Activated T-cell treated with anti-CD3 and anti-CD28 coated beads for 1 hour (primary cell): ENCODE data around the gene TIMM23.
"Not testable (repeated sequence)": the region's sequence is repeated elsewhere in the genome, so short reads cannot be mapped to it uniquely, and the experiment has no call there.

Experiments used
- DNase-seq: peaks from one replicate; pipeline ENCODE4 v3.0.0-alpha.2; 2020; ENCODE audit warnings: low read depth

The TIMM23 gene

GRCh38 chr10:46024948-46025347 is 52.7 kb downstream of the TIMM23 start:
- DNase-seq, result no peak

GRCh38 chr10:46025406-46025805 is 53.1 kb downstream of the TIMM23 start:
- no peak for DNase-seq

- no peak for DNase-seq
These were observed 53.8 kb downstream of the TIMM23 start for GRCh38 chr10:46026106-46026505.

- DNase-seq, result no peak
These were observed 56.5 kb downstream of the TIMM23 start for GRCh38 chr10:46028584-46029460.

- DNase-seq, result no peak
These were observed 57.3 kb downstream of the TIMM23 start for GRCh38 chr10:46029461-46030030.

GRCh38 chr10:46030091-46030937 is 58.0 kb downstream of the TIMM23 start, which contains the start of gene NCOA4:
NCOA4 (minus strand) TSS chr10:46030623; CDS start chr10:46016680, 13,943 bp downstream.
- peak; percentile 94 for DNase-seq

- no peak for DNase-seq
These were observed 59.6 kb downstream of the TIMM23 start for GRCh38 chr10:46031648-46032532.

- DNase-seq, result no peak
These were observed 61.3 kb downstream of the TIMM23 start for GRCh38 chr10:46033602-46034011.

- DNase-seq, result no peak
These were observed 63.9 kb downstream of the TIMM23 start for GRCh38 chr10:46035923-46036849.

- no peak for DNase-seq
These were observed 65.0 kb downstream of the TIMM23 start for GRCh38 chr10:46037107-46037825.

GRCh38 chr10:46040004-46040403 is 67.7 kb downstream of the TIMM23 start:
- DNase-seq, result no peak

GRCh38 chr10:46042527-46042926 is 70.2 kb downstream of the TIMM23 start:
- DNase-seq, result no peak

- no peak for DNase-seq
These were observed 74.0 kb downstream of the TIMM23 start, which contains the start of gene MSMB for GRCh38 chr10:46046261-46046660. MSMB (minus strand) TSS chr10:46046269; CDS start chr10:46046237, 32 bp downstream.

GRCh38 chr10:46048152-46048551 is 75.9 kb downstream of the TIMM23 start:
- no peak for DNase-seq

GRCh38 chr10:46049497-46049831 is 77.2 kb downstream of the TIMM23 start:
- DNase-seq, result not testable (repeated sequence)

- no peak for DNase-seq
These were observed 78.8 kb downstream of the TIMM23 start for GRCh38 chr10:46050941-46051623.

GRCh38 chr10:46052057-46052790 is 79.9 kb downstream of the TIMM23 start:
- no peak for DNase-seq

GRCh38 chr10:46052791-46053375 is 80.6 kb downstream of the TIMM23 start:
- no peak for DNase-seq
